Memory B cell (primary cell): ENCODE measurements around the gene UGT2A3.
"Not testable (repeated sequence)": the region's sequence is repeated elsewhere in the genome, so short reads cannot be mapped to it uniquely, and the experiment has no call there.

Source experiments
- ATAC-seq: fragments of 150-1000 bp; cut with Tn5 transposase; 2 replicates; pipeline ENCODE4 v1.10.0; 2021; ENCODE audit warnings: low read depth, mild to moderate bottlenecking, moderate library complexity
- DNase-seq, 2 donors: peaks; one replicate each; pipeline ENCODE4 v3.0.0; 2022; ENCODE audit warnings: low spot score in 2 of 2
- H3K27ac Mint-ChIP-seq: one replicate; pipeline ENCODE4 v1.8.0; 2022; ENCODE audit warnings: mild to moderate bottlenecking, moderate library complexity, mixed read lengths
- H3K27me3 Mint-ChIP-seq: one replicate; pipeline ENCODE4 v1.8.0; 2022; ENCODE audit warnings: mixed read lengths
- H3K36me3 Mint-ChIP-seq: one replicate; pipeline ENCODE4 v1.8.0; 2022; ENCODE audit warnings: mild to moderate bottlenecking, mixed read lengths
- H3K4me1 Mint-ChIP-seq: one replicate; pipeline ENCODE4 v1.8.0; 2022; ENCODE audit warnings: mixed read lengths
- H3K4me3 Mint-ChIP-seq: one replicate; pipeline ENCODE4 v1.8.0; 2022; ENCODE audit warnings: mild to moderate bottlenecking, moderate library complexity, mixed read lengths
- H3K9me3 Mint-ChIP-seq: one replicate; pipeline ENCODE4 v1.8.0; 2022; ENCODE audit warnings: mixed read lengths

Gene UGT2A3

DNA sequence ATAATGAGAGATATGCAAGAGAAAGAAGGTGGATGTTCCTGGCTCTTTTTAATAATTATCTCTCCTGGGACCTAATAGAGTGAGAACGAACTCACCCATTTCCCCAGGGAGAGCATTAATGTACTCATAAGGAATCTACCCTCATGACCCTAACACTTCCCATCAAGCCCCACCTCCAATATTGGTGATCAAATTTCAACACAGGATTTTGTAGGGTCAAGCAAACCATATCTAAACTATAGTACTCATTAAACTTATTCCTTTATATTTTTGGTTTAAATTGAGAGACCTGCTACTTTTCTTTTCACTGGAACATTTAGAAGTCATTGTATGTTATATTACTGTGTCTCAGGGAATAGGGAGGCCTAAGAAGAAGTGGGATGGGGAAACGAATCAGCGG lies 2.6 kb downstream of the UGT2A3 start:
- no peaks in the 10 kb centered on the region for H3K27me3 Mint-ChIP-seq
- DNase-seq: no peak
- H3K4me1 Mint-ChIP-seq: no peaks in the 10 kb centered on the region
- no peaks in the 10 kb centered on the region for H3K9me3 Mint-ChIP-seq
- ATAC-seq: no peak
- no peak overlapping the region for H3K4me3 Mint-ChIP-seq
- no peaks in the 10 kb centered on the region for H3K36me3 Mint-ChIP-seq
- H3K27ac Mint-ChIP-seq: no peak overlapping the region

DNA sequence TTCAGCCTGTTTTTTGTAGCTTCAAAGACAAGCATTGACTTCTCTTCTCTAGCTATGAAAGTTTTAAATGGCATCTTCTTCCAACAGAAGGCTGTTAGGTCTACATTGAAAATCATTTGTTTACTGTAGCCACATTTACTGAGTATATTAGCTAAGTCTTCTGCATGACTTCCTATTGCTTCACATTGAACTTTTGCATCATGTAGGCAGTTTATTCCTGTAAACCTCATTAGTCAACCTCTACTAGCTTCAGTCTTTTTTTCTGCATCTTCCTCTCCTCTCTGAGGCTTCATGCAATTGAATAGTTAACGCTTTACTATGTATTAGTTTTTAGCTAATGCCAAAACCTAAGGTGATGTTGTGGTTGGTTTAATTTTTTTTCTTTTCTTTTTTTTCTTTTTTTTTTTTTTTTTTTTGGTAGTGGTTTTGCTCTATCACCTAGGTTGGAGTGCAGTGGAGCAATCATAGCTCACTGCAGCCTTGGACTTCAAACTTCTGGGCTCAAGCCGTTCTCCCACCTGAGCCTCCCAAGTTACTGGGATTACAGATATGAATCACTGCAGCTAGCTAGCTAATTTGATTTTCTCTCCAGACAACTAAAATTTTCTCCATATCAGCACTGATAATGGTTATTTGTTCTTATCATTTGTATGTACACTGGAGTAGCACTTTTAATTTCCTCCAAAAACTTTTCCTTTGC lies 3.4 kb downstream of the UGT2A3 start:
- H3K4me3 Mint-ChIP-seq: no peak overlapping the region
- DNase-seq (no peak), ATAC-seq (no peak)
- no peak overlapping the region for H3K27ac Mint-ChIP-seq
- H3K9me3 Mint-ChIP-seq: no peaks in the 10 kb centered on the region
- H3K4me1 Mint-ChIP-seq: no peaks in the 10 kb centered on the region
- H3K36me3 Mint-ChIP-seq: no peaks in the 10 kb centered on the region
- H3K27me3 Mint-ChIP-seq: no peaks in the 10 kb centered on the region

DNA sequence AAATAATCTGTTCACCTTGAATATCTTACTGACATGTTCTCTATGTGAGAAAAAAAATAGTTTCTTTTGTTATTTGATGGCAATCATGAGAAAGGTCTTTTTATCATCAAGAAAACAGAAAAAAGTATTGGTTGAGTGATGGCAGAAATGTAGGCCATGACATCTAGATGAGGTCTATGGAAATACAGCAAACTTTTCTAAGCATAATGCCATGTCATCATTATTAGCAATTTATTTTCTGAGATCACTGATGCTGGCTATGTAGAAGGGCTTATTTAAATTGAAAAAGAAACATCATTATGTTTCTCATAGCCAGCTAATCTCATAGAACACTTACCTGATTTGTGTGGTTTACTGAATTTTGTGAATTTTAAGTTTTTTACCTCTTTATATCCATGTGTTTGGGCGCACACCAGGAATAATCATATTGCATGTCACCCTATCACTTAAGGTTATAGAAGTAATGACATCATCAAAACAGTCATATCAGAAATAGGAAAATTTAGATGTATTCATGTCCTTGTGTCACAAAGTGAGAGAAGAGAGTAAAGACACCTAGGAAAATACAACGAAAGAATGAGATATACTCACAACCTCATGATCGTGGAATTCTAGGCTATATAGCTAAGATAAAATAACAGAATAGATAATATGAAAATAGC lies 22.4 kb downstream of the UGT2A3 start:
- Mint-ChIP-seq H3K4me1 (no peaks in the 10 kb centered on the region), H3K27me3 (no peaks in the 10 kb centered on the region), H3K9me3 (peaks cover 2% of the 10 kb centered on the region), H3K4me3 (no peak overlapping the region), H3K36me3 (no peaks in the 10 kb centered on the region), H3K27ac (no peak overlapping the region)
- DNase-seq (no peak), ATAC-seq (no peak)

DNA sequence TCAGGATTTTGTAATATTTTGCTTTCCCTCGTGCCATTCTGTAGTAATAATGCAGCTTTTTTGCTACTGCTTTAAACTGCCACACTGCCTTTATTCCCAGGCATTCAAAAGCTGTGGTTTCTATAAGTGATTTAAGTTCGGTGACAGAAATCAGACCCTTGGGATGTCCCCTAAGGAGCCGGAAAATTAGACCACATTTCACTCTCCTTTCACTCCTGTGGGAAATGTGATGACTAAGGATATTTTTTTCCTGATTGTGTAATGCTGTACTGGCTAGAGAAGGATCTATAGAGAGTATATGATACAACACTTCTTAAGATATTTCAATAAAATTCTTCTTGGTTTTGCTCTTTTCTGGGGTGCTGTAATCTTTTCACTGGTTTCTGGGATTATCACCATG lies 24.4 kb downstream of the UGT2A3 start:
- Mint-ChIP-seq H3K36me3 (no peaks in the 10 kb centered on the region), H3K27me3 (no peaks in the 10 kb centered on the region), H3K27ac (no peak overlapping the region), H3K4me3 (no peak overlapping the region), H3K4me1 (no peaks in the 10 kb centered on the region), H3K9me3 (peaks cover 4% of the 10 kb centered on the region)
- ATAC-seq (no peak), DNase-seq (no peak)

DNA sequence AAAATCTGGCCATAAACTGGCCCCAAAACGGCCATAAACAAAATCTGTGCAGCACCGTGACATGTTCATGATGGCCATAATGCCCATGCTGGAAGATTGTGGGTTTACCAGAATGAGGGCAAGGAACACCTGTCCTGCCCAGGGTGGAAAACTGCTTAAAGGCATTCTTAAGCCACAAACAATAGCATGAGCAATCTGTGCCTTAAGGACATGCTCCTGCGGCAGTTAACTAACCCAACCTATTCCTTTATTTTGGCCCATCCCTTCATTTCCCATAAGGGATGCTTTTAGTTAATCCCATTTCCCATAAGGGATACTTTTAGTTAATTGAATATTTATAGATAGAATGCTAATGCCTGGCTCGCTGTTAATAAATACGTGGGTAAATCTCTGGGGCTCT lies 29.4 kb downstream of the UGT2A3 start:
- not testable (repeated sequence) for H3K36me3 Mint-ChIP-seq, H3K27me3 Mint-ChIP-seq, DNase-seq, H3K9me3 Mint-ChIP-seq, H3K27ac Mint-ChIP-seq, ATAC-seq, H3K4me1 Mint-ChIP-seq, H3K4me3 Mint-ChIP-seq

DNA sequence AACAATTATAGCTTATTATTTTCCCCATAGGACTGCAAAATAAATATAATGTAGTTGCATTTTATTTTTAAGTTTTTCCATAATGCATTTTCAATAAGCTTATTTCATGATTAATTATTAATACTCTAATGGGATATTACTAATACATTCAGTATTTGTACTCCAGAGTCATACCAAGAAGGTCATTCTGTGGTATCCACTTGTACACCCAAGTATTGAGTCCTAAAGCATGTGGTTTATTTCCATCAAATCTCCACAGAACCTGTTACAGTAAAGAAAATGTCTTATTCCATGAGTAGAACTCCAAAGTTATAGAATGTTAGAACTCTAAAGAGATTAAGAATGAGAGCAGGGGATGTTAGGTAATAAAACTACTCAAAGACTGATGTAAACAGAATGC lies 30.6 kb downstream of the UGT2A3 start:
- H3K27ac Mint-ChIP-seq: no peak overlapping the region
- ATAC-seq (no peak), DNase-seq (no peak)
- peaks cover 5% of the 10 kb centered on the region for H3K9me3 Mint-ChIP-seq
- no peak overlapping the region for H3K4me3 Mint-ChIP-seq
- H3K4me1 Mint-ChIP-seq: no peaks in the 10 kb centered on the region
- no peaks in the 10 kb centered on the region for H3K27me3 Mint-ChIP-seq
- H3K36me3 Mint-ChIP-seq: no peaks in the 10 kb centered on the region

DNA sequence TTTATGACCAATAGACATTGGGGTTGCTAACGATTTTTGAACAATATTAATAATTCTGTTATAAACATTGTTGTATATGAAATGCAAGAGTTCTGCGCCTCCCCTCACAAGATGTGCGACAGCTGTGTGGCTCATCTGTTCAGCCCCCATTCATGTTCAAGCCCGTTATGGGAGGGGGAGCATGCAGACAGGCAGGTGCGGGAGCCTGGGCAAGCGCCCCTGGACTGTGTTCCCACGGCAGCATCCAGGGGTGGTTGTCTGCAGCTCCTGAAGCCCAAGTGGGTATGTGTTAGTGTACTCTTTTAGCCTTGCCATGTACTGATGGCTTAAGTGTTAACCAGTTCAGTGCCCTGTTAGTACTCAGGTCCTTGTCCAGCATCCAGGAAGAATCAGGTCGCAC lies 34.6 kb downstream of the UGT2A3 start:
- H3K4me1 Mint-ChIP-seq: no peaks in the 10 kb centered on the region
- H3K9me3 Mint-ChIP-seq: peaks cover 3% of the 10 kb centered on the region
- DNase-seq (no peak), ATAC-seq (no peak)
- no peak overlapping the region for H3K27ac Mint-ChIP-seq
- H3K27me3 Mint-ChIP-seq: no peaks in the 10 kb centered on the region
- no peak overlapping the region for H3K4me3 Mint-ChIP-seq
- no peaks in the 10 kb centered on the region for H3K36me3 Mint-ChIP-seq

DNA sequence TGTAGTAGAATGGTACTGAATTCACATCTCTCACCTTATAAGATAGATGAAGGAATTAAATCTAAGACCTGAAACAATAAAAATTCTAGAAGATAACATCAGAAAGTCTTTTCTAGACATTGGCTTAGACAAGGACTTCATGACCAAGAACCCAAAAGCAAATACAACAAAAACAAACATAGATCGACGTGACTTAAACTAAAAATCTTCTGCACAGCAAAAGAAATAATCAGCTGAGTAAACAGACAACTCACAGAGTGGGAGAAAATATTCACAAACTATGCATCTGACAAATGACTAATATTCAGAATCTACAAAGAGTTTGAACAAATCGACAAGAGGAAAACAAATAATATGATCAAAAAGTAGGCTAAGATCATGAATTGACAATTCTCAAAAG lies 38.8 kb downstream of the UGT2A3 start:
- ATAC-seq (no peak), DNase-seq (no peak)
- Mint-ChIP-seq H3K27me3 (no peaks in the 10 kb centered on the region), H3K27ac (no peak overlapping the region), H3K9me3 (peaks cover 3% of the 10 kb centered on the region), H3K4me1 (no peaks in the 10 kb centered on the region), H3K4me3 (no peak overlapping the region), H3K36me3 (no peaks in the 10 kb centered on the region)

DNA sequence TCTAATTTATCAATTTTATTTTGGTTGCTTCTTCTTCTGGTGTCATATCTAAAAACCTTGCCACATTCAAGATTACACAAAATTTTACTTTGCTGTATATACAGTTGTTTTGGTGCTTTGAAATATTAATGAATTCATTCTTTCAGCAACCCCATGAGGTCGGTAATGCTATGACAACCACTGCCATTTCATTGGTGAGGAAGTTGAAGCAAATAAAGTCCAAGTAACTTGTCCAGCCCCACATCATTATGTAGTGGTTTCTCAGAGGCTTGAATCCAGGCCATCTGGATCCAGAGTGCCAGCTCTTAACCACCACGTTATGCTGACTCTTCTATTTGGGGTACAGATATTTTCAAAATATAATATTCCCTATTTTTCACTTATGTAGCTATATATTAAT lies 42.2 kb downstream of the UGT2A3 start:
- Mint-ChIP-seq H3K27me3 (no peaks in the 10 kb centered on the region), H3K4me1 (no peaks in the 10 kb centered on the region), H3K27ac (no peak overlapping the region), H3K36me3 (no peaks in the 10 kb centered on the region), H3K9me3 (peaks cover 2% of the 10 kb centered on the region), H3K4me3 (no peak overlapping the region)
- no peak for ATAC-seq
- no peak for DNase-seq

DNA sequence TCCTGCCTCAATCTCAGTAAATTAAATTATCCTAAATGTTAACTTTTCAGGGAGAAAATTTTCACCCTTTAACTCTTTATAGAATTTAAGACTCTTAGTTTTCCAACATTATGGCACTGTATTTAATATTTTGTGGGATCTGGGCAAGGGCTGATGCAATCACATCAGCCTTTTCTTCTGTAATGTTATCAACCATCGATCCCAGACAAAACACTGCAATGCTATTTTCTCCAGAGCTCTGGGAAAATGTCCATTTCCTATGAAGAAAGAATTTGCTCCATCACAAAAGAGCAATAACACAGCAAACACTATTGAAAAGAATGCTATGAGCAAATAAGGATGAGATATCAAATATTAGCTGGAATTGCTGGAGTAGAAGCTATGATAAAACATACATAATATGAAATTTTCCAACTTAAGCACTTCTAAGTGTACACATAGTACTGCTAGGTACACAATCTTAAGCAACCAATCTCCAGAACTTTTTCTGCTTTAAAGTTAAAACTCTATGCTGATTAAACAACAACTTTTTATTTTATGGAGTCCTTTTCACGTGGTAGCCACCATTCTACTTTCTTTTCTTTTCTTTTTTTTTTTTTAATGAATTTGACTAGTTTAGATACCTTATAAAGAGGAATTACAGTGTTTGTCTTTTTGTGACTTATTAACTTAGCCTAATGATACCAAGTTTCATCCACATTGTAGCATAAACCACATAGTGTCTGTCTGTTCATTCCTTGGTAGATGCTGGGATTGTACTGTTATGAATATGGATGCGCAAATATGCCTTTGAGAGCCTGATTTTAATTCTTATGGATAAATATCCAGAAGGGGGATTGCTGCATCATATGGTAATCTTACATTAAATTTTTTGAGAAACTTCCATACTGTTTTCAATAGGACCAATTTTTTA lies 43.6 kb downstream of the UGT2A3 start:
- no peak for DNase-seq
- Mint-ChIP-seq H3K4me1 (no peaks in the 10 kb centered on the region), H3K9me3 (peaks cover 2% of the 10 kb centered on the region), H3K27me3 (no peaks in the 10 kb centered on the region), H3K36me3 (no peaks in the 10 kb centered on the region), H3K27ac (no peak overlapping the region), H3K4me3 (no peak overlapping the region)
- ATAC-seq: no peak

DNA sequence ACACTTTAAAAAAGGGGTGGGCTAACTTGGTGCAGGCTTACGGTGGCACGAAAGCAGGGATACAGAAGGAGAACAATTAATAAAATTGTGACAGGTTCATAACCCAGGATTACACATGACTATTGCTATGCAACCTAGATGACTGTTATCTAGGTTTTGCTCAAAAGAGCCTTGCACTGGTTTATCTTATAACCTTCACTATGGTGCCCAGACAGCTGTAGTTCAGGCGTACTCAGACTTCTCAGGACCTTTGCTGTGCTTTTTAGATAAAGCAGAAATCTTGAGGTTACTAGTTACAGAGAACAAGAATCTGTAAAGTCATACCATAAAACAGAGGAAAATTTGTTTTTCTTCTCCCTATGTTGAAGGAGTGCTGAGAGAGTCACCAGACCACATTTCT lies 44.4 kb downstream of the UGT2A3 start:
- Mint-ChIP-seq H3K36me3 (no peaks in the 10 kb centered on the region), H3K4me1 (no peaks in the 10 kb centered on the region), H3K4me3 (no peak overlapping the region), H3K9me3 (peaks cover 2% of the 10 kb centered on the region), H3K27me3 (no peaks in the 10 kb centered on the region), H3K27ac (no peak overlapping the region)
- ATAC-seq: no peak
- no peak for DNase-seq

DNA sequence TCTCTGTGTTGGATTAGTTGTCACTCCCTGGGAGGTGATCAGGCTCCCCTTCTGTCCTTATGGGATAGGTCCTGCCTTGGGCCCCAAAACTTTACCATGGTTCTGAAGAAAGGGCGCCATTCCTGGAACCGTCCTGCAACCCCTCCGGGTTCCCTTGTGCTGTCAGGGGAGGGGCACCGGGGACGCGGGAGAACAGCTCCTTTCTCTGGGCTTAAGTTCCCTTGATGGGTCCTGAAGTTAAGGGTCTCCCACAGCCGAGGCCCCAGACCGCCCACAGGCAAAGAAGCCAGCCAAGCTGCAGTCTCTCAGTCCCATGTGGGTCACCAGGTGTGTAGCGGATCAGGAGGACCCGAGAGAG lies 44.8 kb downstream of the UGT2A3 start:
- Mint-ChIP-seq H3K4me3 (no peak overlapping the region), H3K27ac (no peak overlapping the region), H3K4me1 (no peaks in the 10 kb centered on the region), H3K27me3 (no peaks in the 10 kb centered on the region), H3K9me3 (peaks cover 2% of the 10 kb centered on the region), H3K36me3 (no peaks in the 10 kb centered on the region)
- ATAC-seq: no peak
- no peak for DNase-seq

DNA sequence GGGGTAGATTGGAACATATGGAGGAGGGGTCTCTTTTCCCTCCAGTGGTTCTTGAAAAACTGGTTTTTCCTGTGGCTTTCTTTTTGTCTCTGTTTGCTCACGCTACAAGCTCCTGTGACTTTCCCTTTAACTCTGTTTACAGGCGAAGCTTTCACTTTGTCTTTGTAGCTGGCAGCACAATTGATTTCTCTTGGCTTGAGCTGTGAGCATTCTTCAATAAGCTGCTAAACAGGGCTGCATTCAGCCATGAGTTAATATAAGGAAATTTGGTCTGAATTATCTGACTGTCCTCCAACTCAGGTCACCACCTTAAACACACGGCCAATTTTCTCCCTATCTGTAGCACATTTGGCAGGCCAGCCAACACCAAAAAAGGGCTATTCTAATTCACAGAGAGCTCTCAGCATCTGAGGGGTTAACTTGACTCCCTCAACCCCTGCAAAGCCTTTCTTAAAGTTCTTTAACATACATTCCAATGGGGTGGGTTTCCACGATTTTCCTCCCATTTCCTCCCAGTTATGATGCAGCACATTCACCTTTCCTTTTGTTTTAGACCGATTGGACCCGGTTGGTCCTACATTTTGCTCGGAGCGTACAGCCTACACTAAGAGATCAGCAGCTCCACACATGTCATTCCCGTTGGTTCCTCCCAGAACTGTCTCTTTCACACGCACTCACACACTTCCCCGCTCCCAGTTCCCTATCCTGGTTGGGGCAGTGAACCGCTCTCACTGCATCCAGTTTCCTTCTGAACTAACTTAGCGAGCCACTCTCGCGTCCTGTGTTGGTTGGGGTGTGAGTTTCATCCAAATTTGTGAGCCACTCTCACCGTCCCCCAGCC lies 45.4 kb downstream of the UGT2A3 start:
- Mint-ChIP-seq H3K4me1 (no peaks in the 10 kb centered on the region), H3K36me3 (no peaks in the 10 kb centered on the region), H3K9me3 (peaks cover 2% of the 10 kb centered on the region), H3K4me3 (no peak overlapping the region), H3K27me3 (no peaks in the 10 kb centered on the region), H3K27ac (no peak overlapping the region)
- no peak for ATAC-seq
- DNase-seq: no peak

DNA sequence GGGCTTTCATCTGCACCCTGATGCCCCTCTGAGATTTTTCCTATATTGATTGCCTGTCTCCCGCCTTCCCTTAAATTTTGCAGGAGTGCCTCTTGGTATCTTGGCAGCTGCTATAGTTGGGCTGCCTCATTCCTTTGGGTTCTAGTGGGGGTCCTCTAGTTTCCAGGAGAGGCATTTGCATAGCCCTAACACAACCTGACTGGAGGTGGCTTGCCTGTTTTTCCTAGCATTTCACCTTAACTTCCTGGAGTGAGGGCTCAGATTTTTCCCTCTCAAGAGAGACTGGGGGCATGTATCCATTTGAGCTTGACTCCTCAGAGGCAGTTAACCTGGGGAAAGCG lies 46.0 kb downstream of the UGT2A3 start:
- no peak overlapping the region for H3K4me3 Mint-ChIP-seq
- ATAC-seq: no peak
- H3K27ac Mint-ChIP-seq: no peak overlapping the region
- no peaks in the 10 kb centered on the region for H3K27me3 Mint-ChIP-seq
- DNase-seq: no peak
- no peaks in the 10 kb centered on the region for H3K36me3 Mint-ChIP-seq
- H3K9me3 Mint-ChIP-seq: peaks cover 2% of the 10 kb centered on the region
- H3K4me1 Mint-ChIP-seq: no peaks in the 10 kb centered on the region
